CD4-positive, alpha-beta T cell (primary cell): ENCODE measurements around the gene OR6C70. TPM values are rescaled to one million over a fixed set of nuclear protein-coding genes. Genes with fewer than 3 reads are reported as not detected.

ENCODE experiments used
- ATAC-seq: fragments of 200-7000 bp; cut with Tn5 transposase; one replicate; pipeline ENCODE4 v1.10.0; 2022; ENCODE audit warnings: mild to moderate bottlenecking; ENCODE audit not compliant: poor library complexity
- CTCF ChIA-PET: fragments of 350-600 bp; sonication (Branson Sonifier 250); formaldehyde crosslinking; loops from one replicate; lab custom pipeline; 2021; ENCODE audit warnings: antibody characterized with exemption, inconsistent platforms; lab: Charles Lee
- POLR2A ChIA-PET: fragments of 350-600 bp; sonication (Branson Sonifier 250); formaldehyde crosslinking; loops from one replicate; lab custom pipeline; 2021; ENCODE audit warnings: antibody characterized with exemption, inconsistent platforms; lab: Charles Lee
- DNase-seq, 14 experiments: peaks; one replicate each; pipeline ENCODE4 v3.0.0-alpha.2; 2013 to 2020; ENCODE audit warnings: mixed read lengths in 2 of 14
- H3K27ac ChIP-seq, 2 donors: one replicate each; pipeline versions ENCODE4 v1.5.1 to v1.7.0; 2013; ENCODE audit warnings: low read length in 2 of 2, low read depth in 1 of 2, mild to moderate bottlenecking in 1 of 2
- H3K27me3 ChIP-seq, 2 experiments: 1 replicate in 1 of 2; 2 replicates in 1 of 2; pipeline versions ENCODE4 v1.6.1 to v1.7.0; 2013; ENCODE audit warnings: low read length in 2 of 2, control low read depth in 1 of 2, mild to moderate bottlenecking in 1 of 2, moderate library complexity in 1 of 2; ENCODE audit not compliant: insufficient read depth in 2 of 2, control insufficient read depth in 1 of 2
- H3K36me3 ChIP-seq: one replicate; pipeline ENCODE4 v1.6.1; 2013; ENCODE audit warnings: low read length, control low read depth; ENCODE audit not compliant: insufficient read depth
- H3K4me1 ChIP-seq: one replicate; pipeline ENCODE4 v1.6.1; 2013; ENCODE audit warnings: low read length, control low read depth; ENCODE audit not compliant: insufficient read depth
- H3K4me3 ChIP-seq: one replicate; pipeline ENCODE4 v1.5.1; 2013; ENCODE audit warnings: mild to moderate bottlenecking, low read length, moderate library complexity
- H3K9me3 ChIP-seq, 2 experiments: 1 replicate in 1 of 2; 2 replicates in 1 of 2; pipeline versions ENCODE4 v1.6.1 to v1.7.0; 2013; ENCODE audit warnings: low read length in 2 of 2, mild to moderate bottlenecking in 2 of 2, control low read depth in 1 of 2, moderate library complexity in 1 of 2; ENCODE audit not compliant: control insufficient read depth in 1 of 2, insufficient read depth in 1 of 2
- H3K27ac Mint-ChIP-seq: one replicate; pipeline ENCODE4 v1.8.0; 2020; ENCODE audit warnings: mixed read lengths
- H3K27me3 Mint-ChIP-seq: one replicate; pipeline ENCODE4 v1.8.0; 2021; ENCODE audit warnings: mixed read lengths
- H3K36me3 Mint-ChIP-seq: one replicate; pipeline ENCODE4 v1.8.0; 2021; ENCODE audit warnings: low read depth, mixed read lengths
- H3K4me1 Mint-ChIP-seq: one replicate; pipeline ENCODE4 v1.8.0; 2021; ENCODE audit warnings: low read depth, mixed read lengths
- H3K4me3 Mint-ChIP-seq: one replicate; pipeline ENCODE4 v1.8.0; 2020; ENCODE audit warnings: mild to moderate bottlenecking, mixed read lengths
- H3K9me3 Mint-ChIP-seq: one replicate; pipeline ENCODE4 v1.8.0; 2020; ENCODE audit warnings: mixed read lengths
- intact Hi-C, 2 experiments: fragments of 100-400 bp; cut with DNase I in 1 of 2; cut with micrococcal nuclease in 1 of 2; formaldehyde crosslinking; loops; one replicate each; pipeline versions ENCODE4 v1.15.1 to v1.9.0; 2023 to 2025; cut with DNase I, micrococcal nuclease
- polyA plus RNA-seq, 2 donors: library from polyadenylated mRNA; unstranded; fragments of 120-200 nt; gene quantifications; one replicate each; pipeline ENCODE4 v1.2.1, GENCODE V29; 2013
- total RNA-seq, 174 experiments: library from RNA in 2 of 174; stranded (reverse) in 2 of 174; gene quantifications; one replicate each; pipeline ENCODE4 v1.2.3 and lab custom pipeline; 2021 to 2026
- TF ChIP-seq, protein P1 (sequence below): fragments of 200-600 bp; IDR thresholded peaks from one replicate; pipeline ENCODE4 v1.8.0; 2022; ENCODE audit warnings: antibody characterized with exemption, mild to moderate bottlenecking

Gene OR6C70
- total RNA-seq = not detected
- polyA plus RNA-seq (2013, experiment 1 of 2) = not detected
- polyA plus RNA-seq (2013, experiment 2 of 2) = not detected
- total RNA-seq (lab: John Stamatoyannopoulos, UW) = 0 to 0.20 (median 0) reads per million in 172 experiments

DNA sequence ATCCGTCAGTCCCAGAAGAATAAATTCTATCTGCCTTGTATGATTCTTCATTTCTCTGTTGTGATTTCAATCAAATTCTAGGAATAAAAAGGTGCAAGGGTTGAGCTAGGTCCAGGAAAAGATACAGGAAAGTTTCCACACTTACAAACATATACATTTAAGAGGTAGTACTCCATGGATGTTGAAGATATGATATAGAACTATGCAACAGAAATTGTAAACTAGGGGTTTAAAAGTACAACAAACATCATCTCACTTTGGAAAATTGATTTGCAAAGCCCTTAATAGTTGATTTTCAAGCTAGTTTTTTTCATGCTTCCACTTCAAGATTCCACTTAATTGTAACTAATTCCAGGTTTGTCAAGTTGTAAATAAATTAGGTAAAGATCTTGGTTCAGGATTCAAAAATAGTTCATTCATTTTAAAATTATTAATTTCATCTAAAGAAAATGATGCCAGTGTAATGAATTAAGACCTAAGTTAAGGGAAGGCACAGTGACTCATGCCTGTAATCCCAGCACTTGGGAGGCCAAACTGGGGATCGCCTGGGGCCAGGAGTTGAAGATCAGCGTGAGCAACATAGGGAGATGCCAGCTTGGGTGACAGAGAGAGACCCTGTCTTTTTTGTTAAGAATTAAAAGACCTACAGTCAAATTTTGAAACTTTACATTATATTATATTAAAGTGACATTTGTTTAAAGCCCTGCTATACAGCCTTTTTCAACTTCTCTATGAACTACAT, at the start of gene OR6C70:
TSS of gene OR6C70 (minus strand) at position 51 of the 742 bp plus-strand sequence. CDS start at position 51, 0 bp downstream.
- no peak within 1 kb of the TSS for H3K4me3 Mint-ChIP-seq
- no peaks in the 10 kb centered on the region for H3K9me3 Mint-ChIP-seq
- Histone ChIP-seq H3K9me3 (no peaks in the 10 kb centered on the region), H3K27me3 (no peaks in the 10 kb centered on the region), H3K4me1 (no peaks in the 10 kb centered on the region), H3K4me3 (no peak within 1 kb of the TSS), H3K27ac (no peak within 1 kb of the TSS), H3K36me3 (no peaks in the 10 kb centered on the region)
- no peaks in the 10 kb centered on the region for H3K36me3 Mint-ChIP-seq
- intact Hi-C loops = no loop called here
- no peak within 1 kb of the TSS for H3K27ac Mint-ChIP-seq
- POLR2A ChIA-PET = no interaction called here
- H3K4me1 Mint-ChIP-seq = no peaks in the 10 kb centered on the region
- CTCF ChIA-PET = no interaction called here
- TF ChIP-seq, protein P1, sequence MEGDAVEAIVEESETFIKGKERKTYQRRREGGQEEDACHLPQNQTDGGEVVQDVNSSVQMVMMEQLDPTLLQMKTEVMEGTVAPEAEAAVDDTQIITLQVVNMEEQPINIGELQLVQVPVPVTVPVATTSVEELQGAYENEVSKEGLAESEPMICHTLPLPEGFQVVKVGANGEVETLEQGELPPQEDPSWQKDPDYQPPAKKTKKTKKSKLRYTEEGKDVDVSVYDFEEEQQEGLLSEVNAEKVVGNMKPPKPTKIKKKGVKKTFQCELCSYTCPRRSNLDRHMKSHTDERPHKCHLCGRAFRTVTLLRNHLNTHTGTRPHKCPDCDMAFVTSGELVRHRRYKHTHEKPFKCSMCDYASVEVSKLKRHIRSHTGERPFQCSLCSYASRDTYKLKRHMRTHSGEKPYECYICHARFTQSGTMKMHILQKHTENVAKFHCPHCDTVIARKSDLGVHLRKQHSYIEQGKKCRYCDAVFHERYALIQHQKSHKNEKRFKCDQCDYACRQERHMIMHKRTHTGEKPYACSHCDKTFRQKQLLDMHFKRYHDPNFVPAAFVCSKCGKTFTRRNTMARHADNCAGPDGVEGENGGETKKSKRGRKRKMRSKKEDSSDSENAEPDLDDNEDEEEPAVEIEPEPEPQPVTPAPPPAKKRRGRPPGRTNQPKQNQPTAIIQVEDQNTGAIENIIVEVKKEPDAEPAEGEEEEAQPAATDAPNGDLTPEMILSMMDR = no peak
- DNase-seq = no peak
- no peak for ATAC-seq
- H3K27me3 Mint-ChIP-seq = peaks cover 16% of the 10 kb centered on the region

DNA sequence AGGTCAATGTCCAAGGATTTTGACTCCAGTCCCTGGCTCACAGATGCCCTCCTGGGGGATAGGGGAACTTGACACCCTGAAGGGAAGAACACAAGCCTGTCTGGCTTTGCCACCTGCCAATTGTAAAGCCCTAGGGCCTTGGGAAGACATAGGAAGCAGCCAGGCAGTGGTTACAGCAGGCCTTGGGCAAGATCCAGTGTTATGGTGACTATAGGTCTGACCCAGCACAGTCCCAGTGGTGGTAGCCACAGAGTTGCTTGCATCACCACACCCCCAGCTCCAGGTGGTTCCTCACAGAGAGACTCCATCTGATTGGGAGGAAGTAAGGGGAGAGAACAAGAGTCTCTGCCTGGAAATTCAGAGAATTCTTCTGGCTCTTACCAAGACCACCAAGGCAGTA, 46.5 kb upstream of the OR6C70 start:
- no peaks in the 10 kb centered on the region for H3K36me3 ChIP-seq
- no peaks in the 10 kb centered on the region for H3K4me1 ChIP-seq
- TF ChIP-seq, protein P1 = no peak
- no peaks in the 10 kb centered on the region for H3K9me3 ChIP-seq
- Mint-ChIP-seq H3K4me1 (no peaks in the 10 kb centered on the region), H3K27me3 (peaks cover 40% of the 10 kb centered on the region), H3K9me3 (peaks cover 5% of the 10 kb centered on the region), H3K27ac (no peak overlapping the region), H3K4me3 (no peak overlapping the region), H3K36me3 (no peaks in the 10 kb centered on the region)
- intact Hi-C loops = no loop called here
- no peak for DNase-seq
- H3K27me3 ChIP-seq = peaks cover 0 to 8% of the 10 kb centered on the region in 2 experiments
- no peak overlapping the region for H3K4me3 ChIP-seq
- no peak overlapping the region for H3K27ac ChIP-seq
- no peak for ATAC-seq
- ChIA-PET POLR2A (no interaction called here), CTCF (no interaction called here)

DNA sequence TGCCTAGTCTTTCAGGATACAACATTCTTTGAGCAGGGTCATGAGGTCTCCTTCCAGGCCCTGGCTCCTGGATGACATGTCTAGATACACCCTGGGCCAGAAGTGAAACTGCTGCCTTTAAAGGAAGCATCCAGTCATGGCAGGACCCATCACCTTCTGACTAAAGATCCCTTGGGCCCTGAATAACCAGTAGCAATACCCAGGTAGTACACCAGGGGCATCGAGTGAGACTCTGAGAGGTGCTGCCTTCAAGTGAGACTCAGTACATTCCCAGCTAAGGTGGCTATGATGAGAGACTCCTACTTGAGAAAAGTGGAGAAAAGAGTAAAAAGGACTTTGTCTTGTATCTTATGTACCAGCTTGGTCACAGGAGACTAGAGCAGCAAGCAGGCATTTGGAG, 45.8 kb upstream of the OR6C70 start:
- no peaks in the 10 kb centered on the region for H3K4me1 Mint-ChIP-seq
- intact Hi-C loops = no loop called here
- H3K4me3 ChIP-seq = no peak overlapping the region
- H3K27me3 Mint-ChIP-seq = peaks cover 40% of the 10 kb centered on the region
- ChIA-PET CTCF (no interaction called here), POLR2A (no interaction called here)
- H3K9me3 Mint-ChIP-seq = peaks cover 5% of the 10 kb centered on the region
- no peaks in the 10 kb centered on the region for H3K36me3 Mint-ChIP-seq
- no peak overlapping the region for H3K27ac ChIP-seq
- no peaks in the 10 kb centered on the region for H3K4me1 ChIP-seq
- no peaks in the 10 kb centered on the region for H3K9me3 ChIP-seq
- no peak overlapping the region for H3K27ac Mint-ChIP-seq
- no peak for ATAC-seq
- H3K4me3 Mint-ChIP-seq = no peak overlapping the region
- peak in 1 of 14 experiments; percentile 1 for DNase-seq
- H3K27me3 ChIP-seq = peaks cover 0 to 8% of the 10 kb centered on the region in 2 experiments
- no peaks in the 10 kb centered on the region for H3K36me3 ChIP-seq
- TF ChIP-seq, protein P1 = no peak
